ENCODE results near the gene AKR1C1.
A peak's percentile ranks its signal among the peaks of the same experiment; 100 is the strongest.
"Not testable (repeated sequence)": the region's sequence is repeated elsewhere in the genome, so short reads cannot be mapped to it uniquely, and the experiment has no call there.

The AKR1C1 gene

DNA sequence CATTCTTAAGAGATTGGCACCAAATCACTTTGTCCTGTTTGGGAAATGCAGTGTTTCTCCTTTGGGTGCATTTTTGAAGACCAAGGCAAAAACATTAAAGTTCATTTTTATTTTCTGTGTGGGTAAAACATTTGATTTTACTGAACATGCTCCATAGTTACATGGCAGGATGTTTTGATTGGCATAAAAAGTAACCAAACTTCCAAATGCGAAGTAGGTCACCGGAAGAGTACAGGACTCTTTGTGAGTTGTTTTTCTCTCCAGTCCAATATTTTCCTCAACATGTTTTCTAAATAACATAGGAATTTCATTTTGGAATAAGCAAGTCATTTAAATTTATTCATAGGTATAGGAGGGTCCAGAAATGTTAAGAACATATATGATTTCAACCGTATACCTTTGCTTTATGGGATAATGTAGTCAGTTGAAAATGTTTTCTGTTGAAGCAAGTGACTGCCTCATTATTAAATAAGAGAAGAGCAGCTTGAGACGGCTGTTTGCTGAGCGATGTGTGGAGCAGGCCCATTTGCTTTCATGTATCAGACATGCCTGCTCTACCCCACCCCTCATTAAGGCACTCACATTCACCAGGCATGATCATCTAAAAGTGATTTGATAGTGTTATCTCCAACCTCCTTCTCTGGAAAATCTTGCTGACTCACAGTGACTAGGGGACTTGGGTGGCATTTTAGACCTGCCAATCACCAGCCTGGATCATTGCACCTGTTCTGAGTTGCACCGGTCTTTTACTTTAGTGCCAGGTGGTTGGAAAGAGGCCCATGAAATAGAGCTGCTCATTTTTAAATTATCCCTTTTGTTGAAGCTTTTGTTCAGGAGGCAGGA lies 56.8 kb downstream of the AKR1C1 start:
- DNase-seq, result peak; percentile 4 to 61

DNA sequence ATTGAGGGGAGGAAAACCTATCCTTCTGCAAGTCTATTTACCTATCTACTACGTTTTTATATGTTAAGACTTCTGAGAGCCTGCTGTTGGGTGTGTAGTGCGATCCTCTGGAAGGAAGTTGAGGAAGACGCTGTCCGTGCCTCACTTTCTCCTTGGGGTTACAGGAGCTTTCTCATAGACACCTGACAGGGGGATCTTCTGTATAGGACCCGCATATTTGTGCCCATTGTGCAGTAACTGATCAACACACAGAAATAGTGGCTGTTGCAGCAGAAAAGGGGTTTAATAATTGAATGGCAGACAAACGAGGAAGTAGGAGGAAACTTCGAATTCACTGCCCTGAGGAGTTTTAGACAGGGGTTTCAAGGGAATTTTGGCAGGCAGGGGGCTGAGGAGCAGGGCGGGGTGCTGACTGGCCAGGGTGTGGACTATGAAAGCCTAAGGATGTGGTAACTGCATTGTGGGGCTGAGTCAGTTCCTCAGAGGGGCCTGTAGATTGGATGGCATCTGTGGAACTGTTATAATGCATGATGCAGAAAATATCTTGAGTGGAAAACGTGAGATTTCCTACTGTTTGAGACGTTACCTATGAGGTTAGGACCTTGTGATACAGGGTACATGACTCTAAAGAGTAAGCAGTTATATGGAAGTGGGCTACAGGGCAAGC lies 58.5 kb downstream of the AKR1C1 start:
- not testable (repeated sequence) for DNase-seq

DNA sequence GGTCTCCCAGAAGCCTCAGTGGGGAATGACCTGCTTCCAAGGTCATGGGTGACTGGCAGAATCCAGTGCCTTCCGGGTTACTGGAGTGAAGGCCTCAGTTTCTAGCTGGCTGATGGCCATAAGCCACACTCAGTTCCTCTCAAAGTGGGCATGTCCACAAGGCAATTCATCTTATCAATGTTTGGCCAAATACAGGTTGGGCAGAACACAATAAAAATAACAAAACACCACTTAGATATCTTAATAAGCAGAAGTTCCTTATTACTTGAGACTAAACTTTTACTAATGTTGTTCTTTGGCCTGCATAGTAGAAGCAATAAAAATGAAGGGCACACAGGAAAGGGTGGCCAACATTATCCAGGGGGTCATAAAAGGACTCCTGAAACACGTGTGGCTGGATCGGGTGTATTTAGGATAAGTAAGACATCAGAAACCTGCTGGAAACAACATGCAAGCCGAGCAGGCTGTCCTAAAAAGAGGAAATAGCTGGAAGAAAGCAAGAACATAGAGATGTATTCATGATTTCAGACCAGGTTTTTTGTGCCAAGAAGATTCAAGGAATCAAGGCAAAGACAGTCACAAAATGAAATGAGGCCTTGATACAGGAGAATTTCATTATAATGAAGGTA lies 60.1 kb downstream of the AKR1C1 start:
- no peak for DNase-seq

DNA sequence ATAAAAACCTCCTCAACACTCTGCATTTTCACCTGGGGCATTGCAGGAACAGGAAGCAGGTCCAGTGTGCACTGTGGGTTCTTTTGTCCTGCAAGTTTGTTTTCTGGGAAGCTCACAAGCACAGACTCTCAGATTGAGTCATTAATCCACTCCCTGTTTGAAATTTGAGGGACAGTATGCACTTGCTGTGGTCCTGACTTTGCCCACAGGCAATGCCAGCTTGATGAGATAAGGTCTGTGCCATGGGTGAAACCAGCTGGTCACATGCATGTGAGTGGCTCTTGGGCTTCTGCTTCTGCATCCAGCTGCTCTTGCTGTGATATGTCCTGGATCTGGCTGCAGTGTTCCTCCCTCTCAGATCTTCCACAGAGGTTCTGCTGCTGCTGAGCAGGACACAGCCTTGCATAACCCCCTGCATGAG lies 62.3 kb downstream of the AKR1C1 start:
- DNase-seq, result not testable (repeated sequence)

DNA sequence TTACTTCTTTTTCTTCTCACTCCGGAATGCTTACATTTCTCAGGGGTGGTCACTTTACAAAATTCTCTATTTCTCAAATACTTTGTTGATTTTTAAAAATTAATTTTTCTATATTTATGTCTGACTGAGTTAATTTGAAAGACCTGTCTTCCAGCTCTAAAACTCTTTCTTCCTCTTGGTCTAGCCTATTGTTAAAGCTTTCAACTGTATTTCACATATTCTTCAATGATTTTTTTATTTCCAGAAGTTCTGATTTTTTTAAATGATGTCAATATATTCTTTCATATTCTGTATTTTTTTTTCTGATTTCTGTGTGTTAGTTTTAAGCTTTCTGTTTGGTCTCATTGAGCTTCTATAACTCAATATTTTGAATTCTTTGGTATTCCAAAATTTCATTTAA lies 67.8 kb downstream of the AKR1C1 start:
- DNase-seq, result no peak

DNA sequence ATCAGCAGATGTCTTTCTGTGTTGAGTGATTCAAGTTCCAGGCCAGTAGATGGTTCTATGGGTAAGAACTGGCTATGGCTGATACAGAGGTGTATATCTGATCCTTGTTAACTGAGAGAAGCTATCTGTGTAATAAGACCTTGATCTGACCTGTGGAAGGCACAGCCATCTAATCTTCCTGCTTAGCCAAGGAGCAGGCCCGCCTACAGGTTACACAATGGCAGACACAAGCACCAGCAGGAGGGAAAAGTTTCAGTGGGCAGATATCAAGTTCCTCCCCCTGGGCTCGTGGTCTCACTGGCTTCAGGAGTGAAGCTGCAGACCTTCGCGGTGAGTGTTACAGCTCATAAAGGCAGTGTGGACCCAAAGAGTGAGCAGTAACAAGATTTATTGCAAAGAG lies 68.4 kb downstream of the AKR1C1 start:
- DNase-seq, result not testable (repeated sequence)

DNA sequence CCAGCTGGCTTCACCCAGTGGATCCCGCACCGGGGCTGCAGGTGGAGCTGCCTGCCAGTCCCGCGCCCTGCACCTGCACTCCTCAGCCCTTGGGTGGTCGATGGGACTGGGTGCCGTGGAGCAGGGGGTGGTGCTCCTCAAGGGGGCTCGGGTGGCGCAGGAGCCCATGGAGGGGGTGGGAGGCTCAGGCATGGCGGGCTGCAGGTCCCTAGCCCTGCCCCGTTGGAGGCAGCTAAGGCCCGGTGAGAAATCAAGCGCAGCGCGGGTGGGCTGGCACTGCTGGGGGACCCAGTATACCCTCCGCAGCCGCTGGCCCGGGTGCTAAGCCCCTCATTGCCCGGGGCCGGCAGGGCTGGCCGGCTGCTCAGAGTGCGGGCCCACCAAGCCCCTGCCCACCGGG lies 69.2 kb downstream of the AKR1C1 start:
- DNase-seq, result not testable (repeated sequence)

Measured in NCI-H187 (cell line).